ENCODE data around the gene PSMA7. TPM values are rescaled to one million over a fixed set of nuclear protein-coding genes. Genes with fewer than 3 reads are reported as not detected.

PSMA7 gene
- total RNA-seq, 1 experiment from 2014 or later: 332 TPM

DNA sequence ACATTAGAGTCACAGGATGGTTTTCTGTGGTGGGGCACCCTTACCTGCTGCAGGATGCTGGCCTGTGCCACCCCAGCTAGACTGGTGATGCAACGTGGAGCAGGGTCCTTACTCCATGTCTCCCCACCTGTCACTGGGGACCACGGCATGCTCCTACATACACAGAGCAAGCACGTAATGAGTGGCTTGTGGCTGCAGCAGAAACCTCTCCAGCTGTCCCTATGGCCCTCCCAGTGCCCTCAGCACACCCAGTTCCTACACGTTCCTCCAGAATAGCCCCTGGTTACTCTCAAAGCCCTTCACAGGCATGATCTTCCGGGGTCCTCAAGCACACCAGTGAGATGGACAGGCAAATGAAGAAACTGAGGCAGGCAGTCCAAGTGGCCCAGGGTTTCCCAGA lies 24.1 kb downstream of the PSMA7 start:
- Histone ChIP-seq H3K4me1 (ENCODE audit: insufficient read depth, low read length) (no peaks in the 10 kb centered on the region), H2BK120ac (ENCODE audit: low read depth, low read length, poor library complexity, severe bottlenecking) (no peak overlapping the region), H2BK20ac (ENCODE audit: low read depth, low read length, poor library complexity, severe bottlenecking) (no peak overlapping the region), H3K79me1 (ENCODE audit: insufficient read depth, low read depth, low read length, poor library complexity, severe bottlenecking) (peaks cover 8% of the 10 kb centered on the region), H4K5ac (ENCODE audit: insufficient read length, low read depth, low read length) (no peak overlapping the region), H3K79me2 (ENCODE audit: insufficient read depth, low read length) (peaks cover 6% of the 10 kb centered on the region; the same call in 1 of the 2 replicates), H2BK15ac (ENCODE audit: low read depth, low read length) (no peak overlapping the region), H2AK5ac (ENCODE audit: insufficient read length, low read length) (no peak overlapping the region), H2BK12ac (ENCODE audit: insufficient read length, low read depth, low read length) (no peak overlapping the region), H3K27me3 (ENCODE audit: insufficient read depth, low read length) (no peaks in the 10 kb centered on the region), H2BK5ac (ENCODE audit: insufficient read length, low read length) (no peak overlapping the region), H3K27ac (ENCODE audit: insufficient read length, low read depth, low read length) (no peak overlapping the region), H4K91ac (ENCODE audit: insufficient read length, low read depth, low read length) (no peak overlapping the region), H4K20me1 (ENCODE audit: control insufficient read depth, insufficient read depth, insufficient read length) (no peaks in the 10 kb centered on the region), H3K23ac (ENCODE audit: insufficient read length, low read depth, low read length) (no peak overlapping the region), H3K56ac (ENCODE audit: insufficient read length, low read depth, low read length) (no peak overlapping the region), H2AFZ (ENCODE audit: low read length) (no peak overlapping the region), H3K23me2 (ENCODE audit: insufficient read length, low read depth, low read length, poor library complexity, severe bottlenecking) (peaks cover 4% of the 10 kb centered on the region), H3K9ac (ENCODE audit: extremely low read depth, insufficient read length, low read length) (no peak overlapping the region), H3K4me2 (ENCODE audit: insufficient read depth, insufficient read length, low read length) (no peak overlapping the region), H3K18ac (ENCODE audit: insufficient read length, low read depth, low read length) (no peak overlapping the region), H3K9me3 (ENCODE audit: control insufficient read depth, low read depth, low read length) (no peaks in the 10 kb centered on the region), H3K4ac (ENCODE audit: low read depth, low read length) (no peak overlapping the region), H3T11ph (ENCODE audit: low read length) (no peak overlapping the region), H4K8ac (replicated peaks; ENCODE audit: insufficient read length, low read depth, low read length) (no peak overlapping the region), H3K14ac (ENCODE audit: insufficient read depth, low read length) (no peak overlapping the region)
- Mint-ChIP-seq H3K4me1 (peaks cover 26 to 53% of the 10 kb centered on the region in 2 experiments), H3K27ac (no peak overlapping the region), H3K9me3 (no peaks in the 10 kb centered on the region), H3K36me3 (ENCODE audit: insufficient read depth in 1 of 3, low read depth in 3 of 3) (peaks cover 1 to 6% (median 2%) of the 10 kb centered on the region in 3 experiments; a peak in 6 of 7 replicates), H3K4me3 (peak overlapping the region in 1 of 2 experiments; percentile 36; a peak in 2 of 5 replicates), H3K27me3 (ENCODE audit: low read depth) (peaks cover 7% of the 10 kb centered on the region)
- DNase-seq: no peak
- no peak for TF ChIP-seq CTCF (conservative IDR thresholded peaks at IDR 0.05)
- no CpG with 5 or more reads among the region's 5 CpGs for WGBS (ENCODE audit: extremely low coverage, insufficient read length, low lambda C conversion rate)
